PC-9 (cell line): ENCODE results near the gene RBPMS2.

Experiments
- CTCF ChIP-seq: fragments of 200-600 bp; sonication (generic); conservative IDR thresholded peaks from 2 replicates; pipeline ENCODE4 v1.6.1; 2017; ENCODE audit warnings: mixed run types, antibody characterized with exemption, mild to moderate bottlenecking, moderate library complexity
- EZH2 ChIP-seq: fragments of 200-600 bp; sonication (generic); IDR thresholded peaks from 2 replicates; pipeline ENCODE4 v1.8.0; 2017; ENCODE audit warnings: antibody characterized with exemption, low read depth

- TF ChIP-seq CTCF (no peak), EZH2 (no peak)
These were observed 28.1 kb upstream of the RBPMS2 start for GRCh38 chr15:64803526-64803925.
